Stomach (tissue), 4 donors: ENCODE data around the gene NLK.

Source experiments
- EP300 ChIP-seq: sonication (generic); formaldehyde crosslinking; IDR thresholded peaks from one replicate; pipeline ENCODE4 v1.6.1; 2017; ENCODE audit warnings: antibody characterized with exemption
- POLR2A ChIP-seq, 4 donors: fragments of 450-650 bp; IDR thresholded peaks; one replicate each; pipeline ENCODE4 v1.6.1; 2016; ENCODE audit warnings: antibody characterized with exemption in 4 of 4, control low read depth in 2 of 4, mild to moderate bottlenecking in 1 of 4, moderate library complexity in 1 of 4
- TF ChIP-seq, protein P1 (sequence below), 7 experiments: fragments of 450-650 bp in 4 of 7; fragments of 200-600 bp in 3 of 7; sonication (generic) in 3 of 7; IDR thresholded peaks; one replicate each; pipeline ENCODE4 v1.5.1; 2016 to 2019; ENCODE audit warnings: antibody characterized with exemption in 7 of 7, control low read depth in 2 of 7, mild to moderate bottlenecking in 1 of 7

DNA sequence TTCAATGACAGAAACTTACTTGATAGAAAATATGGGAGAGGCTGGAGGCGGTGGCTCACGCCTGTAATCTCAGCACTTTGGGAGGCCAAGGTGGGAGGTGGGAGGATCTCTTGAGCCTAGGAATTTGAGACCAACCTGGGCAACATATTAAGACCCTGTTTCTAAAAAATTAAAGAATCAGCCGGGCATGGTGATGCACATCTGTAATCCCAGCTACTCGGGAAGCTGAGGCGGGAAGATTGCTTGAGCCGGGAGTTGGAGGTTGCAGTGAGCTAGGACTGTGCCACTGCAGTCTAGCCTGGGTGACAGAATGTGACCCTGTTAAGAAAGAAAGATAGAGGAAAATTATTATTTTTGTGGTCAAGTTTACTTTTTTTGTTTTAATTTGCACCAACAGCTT, 2.1 kb upstream of the NLK start:
- TF ChIP-seq, protein P1, sequence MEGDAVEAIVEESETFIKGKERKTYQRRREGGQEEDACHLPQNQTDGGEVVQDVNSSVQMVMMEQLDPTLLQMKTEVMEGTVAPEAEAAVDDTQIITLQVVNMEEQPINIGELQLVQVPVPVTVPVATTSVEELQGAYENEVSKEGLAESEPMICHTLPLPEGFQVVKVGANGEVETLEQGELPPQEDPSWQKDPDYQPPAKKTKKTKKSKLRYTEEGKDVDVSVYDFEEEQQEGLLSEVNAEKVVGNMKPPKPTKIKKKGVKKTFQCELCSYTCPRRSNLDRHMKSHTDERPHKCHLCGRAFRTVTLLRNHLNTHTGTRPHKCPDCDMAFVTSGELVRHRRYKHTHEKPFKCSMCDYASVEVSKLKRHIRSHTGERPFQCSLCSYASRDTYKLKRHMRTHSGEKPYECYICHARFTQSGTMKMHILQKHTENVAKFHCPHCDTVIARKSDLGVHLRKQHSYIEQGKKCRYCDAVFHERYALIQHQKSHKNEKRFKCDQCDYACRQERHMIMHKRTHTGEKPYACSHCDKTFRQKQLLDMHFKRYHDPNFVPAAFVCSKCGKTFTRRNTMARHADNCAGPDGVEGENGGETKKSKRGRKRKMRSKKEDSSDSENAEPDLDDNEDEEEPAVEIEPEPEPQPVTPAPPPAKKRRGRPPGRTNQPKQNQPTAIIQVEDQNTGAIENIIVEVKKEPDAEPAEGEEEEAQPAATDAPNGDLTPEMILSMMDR (IDR thresholded peaks at IDR 0.05), result no peak
- TF ChIP-seq EP300 (no peak), POLR2A (IDR thresholded peaks at IDR 0.05) (no peak)
